GM23248 (cell line): ENCODE data around the gene IGF1R. TPM values are rescaled to one million over a fixed set of nuclear protein-coding genes. Genes with fewer than 3 reads are reported as not detected.

ENCODE experiments used
- DNase-seq: peaks from one replicate; pipeline ENCODE4 v3.0.0-alpha.2; 2015
- H2AFZ ChIP-seq: fragments of 200-600 bp; sonication (generic); 2 replicates; pipeline ENCODE4 v1.6.1; 2016; ENCODE audit warnings: antibody characterized with exemption
- H3F3A ChIP-seq: fragments of 200-600 bp; sonication (generic); 2 replicates; pipeline ENCODE4 v1.6.1; 2016; ENCODE audit warnings: mild to moderate bottlenecking, antibody characterized with exemption, mixed run types; ENCODE audit not compliant: insufficient read depth
- H3K27ac ChIP-seq: fragments of 200-600 bp; sonication (generic); 2 replicates; pipeline ENCODE4 v1.5.1; 2016; ENCODE audit warnings: mild to moderate bottlenecking
- H3K27me3 ChIP-seq: fragments of 200-600 bp; sonication (generic); replicated peaks from 2 replicates; pipeline ENCODE4 v1.6.1; 2016; ENCODE audit warnings: mild to moderate bottlenecking; ENCODE audit not compliant: insufficient read depth
- H3K36me3 ChIP-seq: fragments of 200-600 bp; sonication (generic); 2 replicates; pipeline ENCODE4 v1.6.1; 2016; ENCODE audit warnings: low read depth, mild to moderate bottlenecking
- H3K4me1 ChIP-seq: fragments of 200-600 bp; sonication (generic); 2 replicates; pipeline ENCODE4 v1.6.1; 2016; ENCODE audit warnings: mild to moderate bottlenecking; ENCODE audit not compliant: insufficient read depth
- H3K4me2 ChIP-seq: fragments of 200-600 bp; sonication (generic); one replicate; pipeline ENCODE4 v1.6.1; 2016; ENCODE audit warnings: mild to moderate bottlenecking; ENCODE audit not compliant: unreplicated experiment
- H3K4me3 ChIP-seq: fragments of 200-600 bp; sonication (generic); 2 replicates; pipeline ENCODE4 v1.5.1; 2016; ENCODE audit warnings: mild to moderate bottlenecking
- H3K79me2 ChIP-seq: fragments of 200-600 bp; sonication (generic); 2 replicates; pipeline ENCODE4 v1.6.1; 2016; ENCODE audit warnings: mild to moderate bottlenecking; ENCODE audit not compliant: insufficient read depth
- H3K9ac ChIP-seq: fragments of 200-600 bp; sonication (generic); 2 replicates; pipeline ENCODE4 v1.6.1; 2016; ENCODE audit warnings: mild to moderate bottlenecking
- H3K9me2 ChIP-seq: fragments of 200-600 bp; sonication (generic); 2 replicates; pipeline ENCODE4 v1.6.1; 2016; ENCODE audit warnings: mixed run types, mild to moderate bottlenecking, moderate library complexity; ENCODE audit not compliant: insufficient read depth
- H3K9me3 ChIP-seq: fragments of 200-600 bp; sonication (generic); one replicate; pipeline ENCODE4 v1.6.1; 2017; ENCODE audit warnings: low read depth
- H4K20me1 ChIP-seq: fragments of 200-600 bp; sonication (generic); 2 replicates; pipeline ENCODE4 v1.6.0; 2016; ENCODE audit not compliant: insufficient read depth
- EZH2 ChIP-seq: fragments of 200-600 bp; sonication (generic); IDR thresholded peaks from 2 replicates; pipeline ENCODE4 v1.6.1; 2018; ENCODE audit warnings: antibody characterized with exemption, mild to moderate bottlenecking; ENCODE audit not compliant: insufficient read depth, poor library complexity, severe bottlenecking
- EZH2phosphoT487 ChIP-seq: fragments of 200-600 bp; sonication (generic); IDR thresholded peaks from 2 replicates; pipeline ENCODE4 v1.6.1; 2018; ENCODE audit warnings: antibody characterized with exemption, moderate library complexity, mild to moderate bottlenecking, low read depth; ENCODE audit not compliant: insufficient read depth
- WGBS, 2 experiments: methylation state at CpG; one replicate each; pipeline ENCODE4 v1.1.6; 2015 to 2017; ENCODE audit warnings: low lambda C conversion rate in 2 of 2, low coverage in 1 of 2; ENCODE audit errors: missing lambda C conversion rate in 2 of 2; 5-methylcytosine and 5-hydroxymethylcytosine counted together
- in situ Hi-C: fragments of 300-500 bp; cut with MboI; formaldehyde crosslinking; loops from 2 replicates; pipeline ENCODE4 v1.15.0; 2020
- polyA plus RNA-seq: library from polyadenylated mRNA; unstranded; fragments of >200 nt; fragmentation: Nextera tagmentation; extraction: Ambion mirVana; gene quantifications from 2 replicates; pipeline ENCODE4 v1.2.1, GENCODE V29; 2016
- total RNA-seq: library from RNA; depleted of rRNA; stranded (reverse); fragments of >200 nt; shearing (Covaris generic); gene quantifications from 2 replicates; pipeline ENCODE4 v1.2.3, GENCODE V29; 2014

The IGF1R gene
- total and polyA plus RNA-seq, 2 experiments from 2014 or later: 22.0 to 48.6 TPM

- DNase-seq: no peak
- H3K4me3 ChIP-seq: no peak overlapping the region
- TF ChIP-seq EZH2 (no peak), EZH2phosphoT487 (no peak)
- H3K27ac ChIP-seq: no peak overlapping the region
- peaks cover 100% of the 10 kb centered on the region for H3K79me2 ChIP-seq
- H3K27me3 ChIP-seq: no peaks in the 10 kb centered on the region
- H3K9me3 ChIP-seq: no peaks in the 10 kb centered on the region
- H3K4me1 ChIP-seq: peaks cover 8% of the 10 kb centered on the region
- no peak overlapping the region for H3K9ac ChIP-seq
- H3K36me3 ChIP-seq: no peaks in the 10 kb centered on the region
- H2AFZ ChIP-seq: no peak overlapping the region
- peaks cover 40% of the 10 kb centered on the region; the same call in 1 of the 2 replicates for H4K20me1 ChIP-seq
- in situ Hi-C loops: no loop called here
- peaks cover 7% of the 10 kb centered on the region; the same call in 1 of the 2 replicates for H3F3A ChIP-seq
- 93 to 94% methylated on average over 6 of the region's 6 CpGs for WGBS, 2 experiments
- H3K4me2 ChIP-seq: no peak overlapping the region
- no peaks in the 10 kb centered on the region for H3K9me2 ChIP-seq
These were observed 45.8 kb downstream of the IGF1R start for GRCh38 chr15:98694161-98694560.

- in situ Hi-C loops: no loop called here
These were observed 50.5 kb downstream of the IGF1R start for GRCh38 chr15:98698792-98699191.

GRCh38 chr15:98699591-98700424 is 51.5 kb downstream of the IGF1R start:
- H3K9me2 ChIP-seq: no peaks in the 10 kb centered on the region
- in situ Hi-C loops: no loop called here
- no peak overlapping the region for H3K4me2 ChIP-seq
- 54 to 57% methylated on average over 11 of the region's 11 CpGs for WGBS, 2 experiments
- DNase-seq: no peak
- H3K27me3 ChIP-seq: no peaks in the 10 kb centered on the region
- no peak overlapping the region for H3K27ac ChIP-seq
- peaks cover 12% of the 10 kb centered on the region for H3K4me1 ChIP-seq
- H3K4me3 ChIP-seq: no peak overlapping the region
- H3K9ac ChIP-seq: no peak overlapping the region
- no peak for TF ChIP-seq EZH2
- TF ChIP-seq EZH2phosphoT487: no peak
- H3K79me2 ChIP-seq: peaks cover 100% of the 10 kb centered on the region
- H3K36me3 ChIP-seq: no peaks in the 10 kb centered on the region
- H4K20me1 ChIP-seq: peaks cover 35% of the 10 kb centered on the region; the same call in 1 of the 2 replicates
- H3K9me3 ChIP-seq: no peaks in the 10 kb centered on the region
- no peaks in the 10 kb centered on the region for H3F3A ChIP-seq
- H2AFZ ChIP-seq: no peak overlapping the region

More at GRCh38 chr15:98698792-98699191, 50.5 kb downstream of the IGF1R start:
- 63 to 83% methylated on average over 2 of the region's 2 CpGs for WGBS, 2 experiments
- Histone ChIP-seq H3K4me1 (peaks cover 10% of the 10 kb centered on the region), H3K9me3 (no peaks in the 10 kb centered on the region), H3K27me3 (no peaks in the 10 kb centered on the region), H3K9me2 (no peaks in the 10 kb centered on the region), H3K4me2 (no peak overlapping the region), H2AFZ (no peak overlapping the region), H3F3A (no peaks in the 10 kb centered on the region), H3K27ac (no peak overlapping the region), H3K9ac (no peak overlapping the region), H3K4me3 (no peak overlapping the region), H4K20me1 (peaks cover 40% of the 10 kb centered on the region; the same call in 1 of the 2 replicates), H3K36me3 (no peaks in the 10 kb centered on the region), H3K79me2 (peaks cover 100% of the 10 kb centered on the region)
- no peak for DNase-seq
- TF ChIP-seq EZH2 (no peak), EZH2phosphoT487 (no peak)

- no peaks in the 10 kb centered on the region for H3K27me3 ChIP-seq
- peaks cover 32% of the 10 kb centered on the region; the same call in 1 of the 2 replicates for H4K20me1 ChIP-seq
- no peak overlapping the region for H3K4me3 ChIP-seq
- H3F3A ChIP-seq: no peaks in the 10 kb centered on the region
- no peaks in the 10 kb centered on the region for H3K36me3 ChIP-seq
- H3K4me1 ChIP-seq: peaks cover 12% of the 10 kb centered on the region
- DNase-seq: no peak
- WGBS, 2 experiments: 87 to 88% methylated on average over 6 of the region's 6 CpGs
- no peak overlapping the region for H3K9ac ChIP-seq
- in situ Hi-C loops: no loop called here
- no peak for TF ChIP-seq EZH2phosphoT487
- no peak for TF ChIP-seq EZH2
- peaks cover 100% of the 10 kb centered on the region for H3K79me2 ChIP-seq
- H2AFZ ChIP-seq: no peak overlapping the region
- no peaks in the 10 kb centered on the region for H3K9me3 ChIP-seq
- no peak overlapping the region for H3K4me2 ChIP-seq
- H3K27ac ChIP-seq: no peak overlapping the region
- no peaks in the 10 kb centered on the region for H3K9me2 ChIP-seq
These were observed 52.2 kb downstream of the IGF1R start for GRCh38 chr15:98700519-98700918.
